ENCODE measurements around the gene PKD2L1.
"Not testable (repeated sequence)": the region's sequence is repeated elsewhere in the genome, so short reads cannot be mapped to it uniquely, and the experiment has no call there.

PKD2L1 gene

GRCh38 chr10:100334762-100335161, 4.7 kb upstream of the PKD2L1 start:
- no peak for DNase-seq (ENCODE audit: low read depth in 3 of 3, low spot score in 1 of 3)

- DNase-seq (ENCODE audit: low read depth in 3 of 3, low spot score in 1 of 3): no peak
Observed at GRCh38 chr10:100333661-100334440, 3.8 kb upstream of the PKD2L1 start.

GRCh38 chr10:100333106-100333505, 3.1 kb upstream of the PKD2L1 start:
- DNase-seq (ENCODE audit: low read depth in 3 of 3, low spot score in 1 of 3): no peak

- no peak for DNase-seq (ENCODE audit: low read depth in 3 of 3, low spot score in 1 of 3)
Observed at GRCh38 chr10:100328198-100328597, 1.8 kb downstream of the PKD2L1 start.

- no peak for DNase-seq (ENCODE audit: low read depth in 3 of 3, low spot score in 1 of 3)
Observed at GRCh38 chr10:100327718-100328009, 2.4 kb downstream of the PKD2L1 start.

GRCh38 chr10:100327007-100327717, 2.9 kb downstream of the PKD2L1 start:
- no peak for DNase-seq (ENCODE audit: low read depth in 3 of 3, low spot score in 1 of 3)

- no peak for DNase-seq (ENCODE audit: low read depth in 3 of 3, low spot score in 1 of 3)
Observed at GRCh38 chr10:100325158-100325557, 4.9 kb downstream of the PKD2L1 start.

- no peak for DNase-seq (ENCODE audit: low read depth in 3 of 3, low spot score in 1 of 3)
Observed at GRCh38 chr10:100319707-100320402, 10.2 kb downstream of the PKD2L1 start.

GRCh38 chr10:100318207-100318606, 11.8 kb downstream of the PKD2L1 start:
- DNase-seq (ENCODE audit: low read depth in 3 of 3, low spot score in 1 of 3): no peak

- no peak for DNase-seq (ENCODE audit: low read depth in 3 of 3, low spot score in 1 of 3)
Observed at GRCh38 chr10:100315615-100316014, 14.4 kb downstream of the PKD2L1 start.

- DNase-seq (ENCODE audit: low read depth in 3 of 3, low spot score in 1 of 3): no peak
Observed at GRCh38 chr10:100311298-100311697, 18.7 kb downstream of the PKD2L1 start.

- no peak for DNase-seq (ENCODE audit: low read depth in 3 of 3, low spot score in 1 of 3)
Observed at GRCh38 chr10:100307684-100308083, 22.3 kb downstream of the PKD2L1 start.

GRCh38 chr10:100306861-100307260, 23.2 kb downstream of the PKD2L1 start:
- DNase-seq (ENCODE audit: low read depth in 3 of 3, low spot score in 1 of 3): no peak

- DNase-seq (ENCODE audit: low read depth in 3 of 3, low spot score in 1 of 3): no peak
Observed at GRCh38 chr10:100304414-100304813, 25.6 kb downstream of the PKD2L1 start.

GRCh38 chr10:100303724-100304319, 26.2 kb downstream of the PKD2L1 start:
- DNase-seq (ENCODE audit: low read depth in 3 of 3, low spot score in 1 of 3): no peak

GRCh38 chr10:100301123-100301522, 28.9 kb downstream of the PKD2L1 start:
- not testable (repeated sequence) for DNase-seq (ENCODE audit: low read depth in 3 of 3, low spot score in 1 of 3)

- DNase-seq (ENCODE audit: low read depth in 3 of 3, low spot score in 1 of 3): no peak
Observed at GRCh38 chr10:100297242-100297641, 32.8 kb downstream of the PKD2L1 start.

- DNase-seq (ENCODE audit: low read depth in 3 of 3, low spot score in 1 of 3): no peak
Observed at GRCh38 chr10:100293066-100293465, 37.0 kb downstream of the PKD2L1 start.

- not testable (repeated sequence) for DNase-seq (ENCODE audit: low read depth in 3 of 3, low spot score in 1 of 3)
Observed at GRCh38 chr10:100292300-100292699, 37.7 kb downstream of the PKD2L1 start.

GRCh38 chr10:100291356-100291755, 38.7 kb downstream of the PKD2L1 start:
- no peak for DNase-seq (ENCODE audit: low read depth in 3 of 3, low spot score in 1 of 3)

- DNase-seq (ENCODE audit: low read depth in 3 of 3, low spot score in 1 of 3): no peak
Observed at GRCh38 chr10:100289641-100290040, 40.4 kb downstream of the PKD2L1 start.

- no peak for DNase-seq (ENCODE audit: low read depth in 3 of 3, low spot score in 1 of 3)
Observed at GRCh38 chr10:100288196-100288595, 41.8 kb downstream of the PKD2L1 start.

All from stimulated activated CD4-positive, alpha-beta T cell treated with anti-CD3 and anti-CD28 coated beads, TNF-alpha, amount 100 ng/mL, for 1 hour (primary cell).